DMS153 (cell line): ENCODE measurements around the gene ENKD1.

Experiments used
- DNase-seq: peaks from one replicate; lab custom pipeline; 2025; lab: John Stamatoyannopoulos, UW

The ENKD1 gene

DNA sequence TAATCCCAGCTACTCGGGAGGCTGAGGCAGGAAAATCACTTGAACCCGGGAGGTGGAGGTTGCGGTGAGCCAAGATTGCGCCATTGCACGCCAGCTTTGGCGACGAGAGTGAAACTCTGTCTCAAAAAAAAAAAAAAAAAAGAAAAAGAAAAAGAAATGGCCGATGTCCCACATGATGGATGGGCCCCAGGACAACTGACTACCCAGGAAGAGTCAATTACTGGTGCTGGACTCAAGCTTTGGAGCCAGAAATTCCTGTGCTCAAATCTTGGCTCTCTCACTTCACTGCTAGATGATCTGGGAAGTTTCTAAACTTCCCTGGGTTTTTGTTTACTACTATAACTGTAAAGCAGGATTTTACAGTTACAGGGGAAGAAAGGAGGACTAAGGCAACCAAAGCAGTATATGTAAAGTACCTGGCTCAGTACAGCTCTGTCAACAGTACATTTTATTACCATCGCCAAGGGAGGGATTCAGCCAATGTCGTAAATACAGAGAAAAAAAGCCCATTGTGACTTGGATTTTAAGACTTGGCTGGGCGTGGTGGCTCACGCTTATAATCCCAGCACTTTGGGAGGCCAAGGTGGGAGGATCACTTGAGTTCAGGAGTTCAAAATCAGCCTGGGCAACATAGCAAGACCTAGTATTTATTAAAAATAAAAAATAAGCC is 11.9 kb upstream of the ENKD1 start:
- DNase-seq, result peak; percentile 7

GRCh38 chr16:67677712-67678111 is 11.2 kb upstream of the ENKD1 start:
- no peak for DNase-seq

GRCh38 chr16:67676939-67677338 is 10.4 kb upstream of the ENKD1 start:
- DNase-seq, result no peak

- DNase-seq, result no peak
Observed at GRCh38 chr16:67676516-67676915, 10.0 kb upstream of the ENKD1 start.

DNA sequence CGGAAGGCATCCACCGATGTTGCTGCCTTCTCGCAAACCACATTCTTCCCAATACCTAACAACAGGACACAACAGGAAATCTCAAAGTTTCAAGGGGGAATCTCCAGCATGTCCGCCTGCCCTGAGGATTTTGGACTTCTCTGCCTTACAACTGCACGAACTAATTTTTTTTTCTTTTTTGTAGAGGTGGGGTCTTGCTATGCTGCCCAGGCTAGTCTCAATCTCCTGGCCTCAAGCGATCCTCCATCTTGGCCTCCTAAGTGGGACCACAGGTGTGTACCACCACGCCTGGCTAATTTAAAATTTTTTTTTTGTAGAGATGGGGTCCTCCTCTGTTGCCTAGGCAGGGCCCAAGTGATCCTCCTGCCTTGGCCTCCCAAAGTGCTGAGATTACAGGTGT is 9.4 kb upstream of the ENKD1 start:
- no peak for DNase-seq

DNA sequence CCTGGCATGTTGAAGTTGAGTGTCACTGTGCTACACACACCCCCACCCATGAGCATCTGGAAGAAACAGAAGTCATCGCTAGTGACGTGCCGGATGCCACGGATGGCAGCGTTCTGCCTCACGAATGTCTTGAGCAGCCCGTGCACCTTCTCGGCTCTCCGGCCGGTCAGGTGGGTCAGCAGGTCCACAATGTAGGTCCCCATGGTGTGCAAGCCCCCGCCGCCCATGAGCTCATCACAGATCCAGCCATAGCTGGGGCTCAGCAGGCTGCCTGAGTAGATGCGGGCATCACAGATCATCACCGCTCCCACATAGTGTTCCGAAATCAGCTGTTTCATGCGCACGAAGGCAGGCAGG is 9.0 kb upstream of the ENKD1 start:
- DNase-seq, result no peak

- DNase-seq, result peak; percentile 58
Observed at GRCh38 chr16:67674851-67675578, 8.5 kb upstream of the ENKD1 start.

DNA sequence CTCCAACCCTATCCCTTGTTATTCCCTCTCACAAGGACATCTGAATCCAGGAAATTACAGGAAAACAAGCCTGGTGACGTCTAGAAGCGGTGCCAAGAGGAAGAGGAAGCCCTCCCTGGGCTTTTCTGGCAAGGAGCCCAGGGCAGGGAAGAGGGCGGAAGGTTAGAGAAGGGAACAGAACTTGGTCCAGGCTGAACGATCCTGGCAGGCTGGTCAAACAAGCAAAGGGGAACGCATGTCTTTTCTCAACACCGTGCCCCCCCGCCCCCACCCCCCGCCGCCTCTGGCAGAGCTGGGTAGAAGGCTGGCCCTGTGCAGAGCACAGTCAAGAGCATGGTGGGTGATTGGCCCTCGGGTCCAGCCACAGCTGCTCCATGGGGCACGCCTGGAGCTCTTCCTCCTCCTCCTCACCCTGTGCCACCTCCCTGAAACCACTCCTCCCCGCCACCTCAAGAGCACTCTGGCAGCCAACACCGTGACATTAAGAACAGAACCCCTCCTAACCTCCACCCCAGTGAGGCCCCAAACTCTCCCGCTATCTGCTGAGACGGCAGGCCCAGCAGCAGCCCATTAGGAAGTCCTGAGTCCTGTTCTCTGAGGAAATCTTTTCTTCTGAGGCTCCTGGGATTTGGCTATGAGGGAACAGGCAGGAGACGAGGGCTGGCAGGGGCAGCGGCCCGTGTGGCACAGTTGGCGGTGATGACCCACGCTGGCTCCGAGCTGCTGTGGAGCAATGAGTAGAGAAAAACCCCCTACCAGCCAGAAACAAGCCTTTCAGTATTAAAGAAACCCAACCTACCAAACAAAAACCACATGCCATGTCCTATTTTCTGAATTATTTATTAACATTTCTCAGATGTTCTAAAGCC is 7.4 kb upstream of the ENKD1 start:
- peak; percentile 73 for DNase-seq

DNA sequence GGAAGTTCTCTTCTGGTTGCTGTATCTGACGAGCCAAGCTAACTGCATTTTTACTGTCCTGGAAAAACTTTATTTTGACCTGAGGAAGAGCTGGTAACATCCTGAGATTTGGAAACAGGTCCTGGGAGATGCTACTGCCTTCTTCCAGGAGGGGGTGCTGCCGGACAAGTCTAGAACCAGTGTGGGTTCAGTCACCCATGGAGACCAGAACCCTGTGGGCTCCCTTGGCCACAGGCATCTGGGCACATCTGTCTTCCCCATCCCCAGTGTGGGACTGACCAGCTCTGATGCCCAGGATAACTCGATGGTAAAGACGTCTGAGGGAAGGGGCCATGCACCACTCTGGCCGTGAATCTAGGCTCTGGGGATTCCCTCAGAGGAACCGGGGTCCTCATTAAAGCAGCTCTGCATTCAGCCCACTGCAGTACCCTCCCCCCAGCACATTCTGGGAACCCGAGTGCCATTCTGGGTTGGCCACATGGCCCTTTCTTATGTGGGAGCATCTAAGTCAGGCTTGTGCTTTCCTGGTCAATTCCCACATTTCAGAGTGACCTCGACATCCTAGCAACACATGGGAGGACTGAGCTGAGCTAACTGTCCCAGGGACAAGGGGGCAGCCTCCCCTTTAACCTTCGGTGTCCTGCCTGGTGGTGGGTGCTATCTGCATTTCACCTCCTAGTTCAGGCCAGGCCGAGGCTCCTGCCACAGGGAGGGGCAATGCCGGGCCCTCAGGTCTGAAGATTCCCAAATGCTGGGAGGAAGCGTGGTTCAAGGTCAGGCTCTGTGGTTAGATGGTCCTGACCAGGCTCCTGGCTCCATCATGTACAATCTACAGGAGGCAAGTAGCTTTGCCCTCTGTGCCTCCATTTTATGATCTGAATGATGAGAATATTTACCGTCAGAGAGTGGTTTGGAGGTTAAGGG is 6.5 kb upstream of the ENKD1 start:
- DNase-seq, result peak; percentile 28

DNA sequence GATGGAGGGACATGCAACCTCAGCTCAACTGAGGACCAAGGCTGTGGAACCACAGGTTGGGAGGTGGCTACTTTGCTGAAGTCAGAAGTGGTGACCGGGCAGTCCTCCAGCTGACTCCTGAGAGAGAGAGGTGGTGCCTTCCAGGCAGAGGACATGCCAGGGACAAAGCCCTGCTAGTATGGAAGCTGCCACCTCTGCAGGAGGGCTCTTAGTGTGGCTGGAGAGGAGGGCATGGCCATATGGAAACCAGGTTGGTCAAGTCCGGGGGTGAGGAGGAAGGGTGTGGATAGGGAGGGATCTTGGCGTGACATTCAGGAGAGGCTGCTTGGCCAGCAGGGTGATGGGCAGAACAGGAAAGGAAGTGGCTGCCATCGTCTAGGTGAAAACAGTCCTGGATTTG is 5.8 kb upstream of the ENKD1 start:
- DNase-seq, result no peak

DNA sequence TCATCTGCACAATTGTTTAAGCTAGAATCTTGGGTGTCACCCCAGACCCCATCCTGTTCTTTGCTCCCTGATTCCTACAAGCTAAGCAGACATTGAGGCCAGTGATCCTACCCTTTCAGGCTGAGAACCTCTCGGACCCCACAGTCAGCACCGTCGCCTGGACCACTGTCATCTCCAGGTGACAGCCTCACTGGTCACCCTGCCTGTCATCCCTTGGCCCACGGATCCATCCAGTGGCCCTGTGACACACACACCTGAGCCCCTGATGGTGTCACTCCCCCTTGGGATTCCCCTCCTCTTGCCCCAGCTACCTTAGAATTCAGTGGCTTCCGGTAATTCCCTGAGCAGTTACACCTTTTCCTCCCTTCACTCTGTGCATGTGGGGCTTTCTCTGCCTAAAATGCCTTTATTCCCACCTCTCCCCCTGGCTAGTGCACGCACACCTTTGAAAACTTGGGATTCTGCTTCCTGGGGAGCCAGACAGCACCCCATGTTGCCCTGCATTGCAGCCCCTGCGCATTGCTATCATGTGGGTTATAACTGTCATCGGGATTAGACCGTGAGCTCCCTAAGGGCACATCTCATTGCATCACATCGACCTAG is 3.0 kb upstream of the ENKD1 start:
- DNase-seq, result no peak

- no peak for DNase-seq
Observed at GRCh38 chr16:67668495-67669157, 2.1 kb upstream of the ENKD1 start.

GRCh38 chr16:67667817-67668494 is 1.4 kb upstream of the ENKD1 start:
- DNase-seq, result peak; percentile 90

DNA sequence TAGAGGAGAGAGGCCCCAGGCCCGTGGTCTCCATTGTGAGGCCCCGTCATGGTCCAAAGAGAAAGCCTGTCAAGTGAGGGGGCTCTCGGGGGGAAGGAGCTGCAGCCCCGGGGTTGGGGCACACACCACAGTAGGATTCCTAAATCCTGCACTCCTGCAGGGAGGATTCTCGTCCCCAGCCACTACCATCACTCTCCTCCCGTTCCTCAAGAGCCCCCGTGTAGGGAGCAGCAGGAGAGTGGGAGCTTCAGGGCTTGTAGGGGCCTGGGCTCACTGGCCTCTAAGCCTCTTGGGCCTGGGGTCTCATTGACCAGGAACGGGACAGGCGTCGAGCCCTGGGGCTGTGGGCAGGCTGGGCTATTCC is 885 bp upstream of the ENKD1 start:
- DNase-seq, result no peak

GRCh38 chr16:67666032-67666551 is 458 bp downstream of the ENKD1 start:
- no peak for DNase-seq

GRCh38 chr16:67665598-67665997 is 952 bp downstream of the ENKD1 start:
- DNase-seq, result no peak

- DNase-seq, result no peak
Observed at GRCh38 chr16:67664871-67665270, 1.7 kb downstream of the ENKD1 start.

- no peak for DNase-seq
Observed at GRCh38 chr16:67664258-67664657, 2.3 kb downstream of the ENKD1 start.

- DNase-seq, result no peak
Observed at GRCh38 chr16:67663877-67664222, 2.7 kb downstream of the ENKD1 start.

GRCh38 chr16:67663151-67663876 is 3.2 kb downstream of the ENKD1 start:
- DNase-seq, result no peak
